Upper lobe of left lung (tissue), 4 donors: ENCODE data around the gene ILDR2.

ENCODE experiments used
- EP300 ChIP-seq, 4 donors: sonication (generic); formaldehyde crosslinking; IDR thresholded peaks; one replicate each; pipeline ENCODE4 v1.5.1; 2017; ENCODE audit warnings: antibody characterized with exemption in 4 of 4, control low read depth in 2 of 4
- POLR2A ChIP-seq, 4 donors: fragments of 450-650 bp; IDR thresholded peaks; one replicate each; pipeline ENCODE4 v1.5.1; 2016 to 2017; ENCODE audit warnings: antibody characterized with exemption in 4 of 4, mild to moderate bottlenecking in 2 of 4

DNA sequence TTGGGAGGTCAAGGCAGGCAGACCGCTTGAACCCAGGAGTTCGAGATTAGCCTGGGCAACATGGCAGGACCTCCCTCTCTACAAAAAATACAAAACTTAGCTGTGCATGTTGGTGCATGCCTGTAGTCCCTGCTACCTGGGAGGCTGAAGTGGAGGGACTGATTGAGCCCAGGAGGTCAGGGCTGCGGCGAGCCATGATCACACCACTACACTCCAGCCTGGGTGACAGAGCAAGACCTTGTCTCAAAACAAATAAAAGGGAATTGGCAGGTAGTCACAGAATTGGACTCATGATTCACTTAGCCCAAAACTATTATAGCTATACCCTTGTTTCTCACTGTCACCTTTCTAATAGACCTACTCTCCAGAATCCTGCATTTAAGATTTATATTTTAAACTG is 104.8 kb downstream of the ILDR2 start:
- TF ChIP-seq POLR2A (IDR thresholded peaks at IDR 0.05) (no peak), EP300 (IDR thresholded peaks at IDR 0.05) (no peak)
